ENCODE data around the gene UBE2D1.

GRCh38 chr10:58322835-58323209 lies 12.0 kb upstream of the UBE2D1 start:
- no peak for TF ChIP-seq SP1 (CRISPR knock-in tag; IDR thresholded peaks at IDR 0.05)
- no peak for TF ChIP-seq SMC3 (conservative IDR thresholded peaks at IDR 0.05; ENCODE audit: insufficient read depth, low read depth, low read length)
- TF ChIP-seq EZH2 (IDR thresholded peaks at IDR 0.05; ENCODE audit: borderline replicate concordance, low read depth, low read length) = no peak
- TF ChIP-seq ATF3 (IDR thresholded peaks at IDR 0.05) = no peak
- no peak for TF ChIP-seq ATF3 (CRISPR knock-in tag; conservative IDR thresholded peaks at IDR 0.05)
- TF ChIP-seq POLR2A (conservative IDR thresholded peaks at IDR 0.05) = no peak

Measured in K562 (cell line).